Kidney (tissue), 14 donors: ENCODE measurements around the gene TIGIT. TPM values are rescaled to one million over a fixed set of nuclear protein-coding genes. Genes with fewer than 3 reads are reported as not detected.

ENCODE experiments used
- DNase-seq, 5 donors: peaks; one replicate each; pipeline ENCODE4 v3.0.0-alpha.2; 2013 to 2020
- FAIRE-seq: peaks from 2 replicates; lab custom pipeline; 2012; peaks lifted over from hg19 to GRCh38; lab: Jason Lieb, UNC
- H3K27ac ChIP-seq, 2 donors: one replicate each; pipeline ENCODE4 v1.7.0; 2013; ENCODE audit warnings: low read depth in 2 of 2, low read length in 2 of 2, inconsistent platforms in 1 of 2
- H3K27me3 ChIP-seq: one replicate; pipeline ENCODE4 v1.7.1; 2013; ENCODE audit warnings: low read length, inconsistent platforms; ENCODE audit not compliant: control insufficient read depth, insufficient read depth
- H3K36me3 ChIP-seq, 3 donors: one replicate each; pipeline versions ENCODE4 v1.7.0 to v1.7.1; 2013; ENCODE audit warnings: low read length in 3 of 3, control low read depth in 1 of 3, inconsistent platforms in 1 of 3; ENCODE audit not compliant: insufficient read depth in 3 of 3, control insufficient read depth in 2 of 3
- H3K4me1 ChIP-seq, 3 donors: one replicate each; pipeline versions ENCODE4 v1.7.0 to v1.7.1; 2013; ENCODE audit warnings: low read length in 3 of 3, inconsistent platforms in 1 of 3, low read depth in 1 of 3; ENCODE audit not compliant: control insufficient read depth in 2 of 3, insufficient read depth in 2 of 3
- H3K4me3 ChIP-seq, 3 donors: one replicate each; pipeline versions ENCODE4 v1.7.0 to v1.8.1; 2013; ENCODE audit warnings: low read length in 3 of 3, control low read depth in 1 of 3, inconsistent platforms in 1 of 3
- H3K9ac ChIP-seq, 3 donors: one replicate each; pipeline versions ENCODE4 v1.7.0 to v1.7.1; 2013; ENCODE audit warnings: low read length in 3 of 3, control low read depth in 1 of 3, inconsistent platforms in 1 of 3
- H3K9me3 ChIP-seq, 3 donors: one replicate each; pipeline versions ENCODE4 v1.7.0 to v1.7.1; 2013; ENCODE audit warnings: low read length in 3 of 3, control low read depth in 1 of 3, inconsistent platforms in 1 of 3; ENCODE audit not compliant: control insufficient read depth in 2 of 3, insufficient read depth in 1 of 3
- intact Hi-C: fragments of 100-400 bp; cut with DNase I; formaldehyde crosslinking; loops from one replicate; pipeline ENCODE4 v1.11.1; 2022
- polyA plus RNA-seq: library from polyadenylated mRNA; stranded (reverse); fragments of 350-450 nt; fragmentation: Illumina TruSeq; extraction: RNeasy Lipid Tissue Mini Kit (QIAGEN cat#74804); gene quantifications from one replicate; pipeline ENCODE4 v1.2.3, GENCODE V29; 2014; ENCODE audit warnings: low read depth, low replicate concordance; ENCODE audit not compliant: insufficient read depth
- total RNA-seq: library from RNA; stranded (reverse); fragmentation: NEBNext Ultra II Directional; extraction: Animal tissue kit (Norgen Biotek cat#: 25700); gene quantifications from one replicate; pipeline ENCODE4 v1.2.1, GENCODE V29; 2021
- TF ChIP-seq, protein P1 (sequence below): IDR thresholded peaks from 3 replicates; pipeline ENCODE4 v1.5.1; 2012; ENCODE audit warnings: mild to moderate bottlenecking, moderate library complexity, borderline replicate concordance; ENCODE audit not compliant: insufficient read depth; ENCODE audit errors: extremely low read depth
- donor health status: control.
- donor health status: control.
- donor health status: control.
- donor health status: control.
- donor health status: control.
- donor health status: DM: yes; HTN: yes; CAD: no.
- donor health status: Normal renal cell carcinoma (clear cell type).

TIGIT gene
- total and polyA plus RNA-seq, 2 donors from 2014 or later: 2.7 TPM; not detected in 1

DNA sequence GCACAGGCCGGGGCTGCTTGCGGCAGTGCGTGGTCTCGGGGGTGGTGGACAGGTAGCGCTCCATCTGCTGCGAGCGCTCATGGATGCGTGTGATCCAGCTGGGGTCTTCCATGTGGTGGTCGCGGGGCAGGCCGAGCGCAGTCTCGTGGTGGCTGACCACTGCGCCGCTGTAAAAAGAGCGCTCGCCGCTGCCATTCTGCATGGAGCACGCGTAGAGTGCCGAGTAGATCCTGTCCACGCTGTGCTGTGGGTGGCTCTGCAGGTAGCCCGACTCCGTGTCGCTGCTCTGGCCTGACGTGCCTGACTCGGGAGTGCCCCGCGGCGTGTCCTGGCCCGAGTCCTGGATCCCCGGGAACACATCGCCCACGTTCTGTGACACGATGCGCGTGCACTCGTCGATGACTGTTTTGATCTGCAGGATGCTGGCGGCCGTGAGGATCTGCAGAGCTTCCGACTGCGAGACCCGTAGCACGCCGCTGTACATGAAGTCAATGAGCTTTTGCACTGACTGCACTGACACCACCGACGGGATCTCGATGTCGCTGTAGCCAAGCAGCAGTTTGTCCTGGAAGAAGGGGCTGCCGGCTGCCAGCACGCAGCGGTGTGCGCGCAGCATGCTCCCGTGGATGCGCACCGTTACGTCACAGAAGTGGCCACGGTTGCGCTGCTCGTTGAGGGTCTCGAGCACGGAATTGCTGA is 57.4 kb downstream of the TIGIT start:
- intact Hi-C loops: no loop called here
- Histone ChIP-seq H3K27ac (no peak overlapping the region), H3K9me3 (no peaks in the 10 kb centered on the region), H3K27me3 (no peaks in the 10 kb centered on the region), H3K4me3 (no peak overlapping the region), H3K4me1 (peaks cover 0 to 2% (median 2%) of the 10 kb centered on the region in 3 donors), H3K36me3 (peaks cover 5 to 21% (median 18%) of the 10 kb centered on the region in 3 donors), H3K9ac (no peak overlapping the region)
- TF ChIP-seq, protein P1, sequence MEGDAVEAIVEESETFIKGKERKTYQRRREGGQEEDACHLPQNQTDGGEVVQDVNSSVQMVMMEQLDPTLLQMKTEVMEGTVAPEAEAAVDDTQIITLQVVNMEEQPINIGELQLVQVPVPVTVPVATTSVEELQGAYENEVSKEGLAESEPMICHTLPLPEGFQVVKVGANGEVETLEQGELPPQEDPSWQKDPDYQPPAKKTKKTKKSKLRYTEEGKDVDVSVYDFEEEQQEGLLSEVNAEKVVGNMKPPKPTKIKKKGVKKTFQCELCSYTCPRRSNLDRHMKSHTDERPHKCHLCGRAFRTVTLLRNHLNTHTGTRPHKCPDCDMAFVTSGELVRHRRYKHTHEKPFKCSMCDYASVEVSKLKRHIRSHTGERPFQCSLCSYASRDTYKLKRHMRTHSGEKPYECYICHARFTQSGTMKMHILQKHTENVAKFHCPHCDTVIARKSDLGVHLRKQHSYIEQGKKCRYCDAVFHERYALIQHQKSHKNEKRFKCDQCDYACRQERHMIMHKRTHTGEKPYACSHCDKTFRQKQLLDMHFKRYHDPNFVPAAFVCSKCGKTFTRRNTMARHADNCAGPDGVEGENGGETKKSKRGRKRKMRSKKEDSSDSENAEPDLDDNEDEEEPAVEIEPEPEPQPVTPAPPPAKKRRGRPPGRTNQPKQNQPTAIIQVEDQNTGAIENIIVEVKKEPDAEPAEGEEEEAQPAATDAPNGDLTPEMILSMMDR: no peak
- FAIRE-seq (no peak), DNase-seq (peak in 1 of 5 donors; percentile 69)

DNA sequence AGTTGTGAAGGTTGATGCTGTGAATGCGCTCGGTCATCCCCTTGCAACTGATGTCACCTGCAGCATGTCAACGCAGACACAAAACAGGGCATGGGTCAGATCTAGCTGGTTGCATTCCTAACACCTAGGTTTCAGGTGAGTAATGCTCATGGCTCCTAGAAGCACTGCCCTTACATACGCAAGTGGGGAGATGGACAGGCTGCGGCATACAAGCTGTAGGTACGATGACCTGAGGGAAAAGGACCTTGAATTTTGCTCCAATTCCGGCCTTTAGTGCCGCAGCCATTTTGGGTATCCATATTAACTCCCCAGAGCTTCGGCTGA is 58.0 kb downstream of the TIGIT start:
- Histone ChIP-seq H3K27me3 (no peaks in the 10 kb centered on the region), H3K9me3 (no peaks in the 10 kb centered on the region), H3K4me1 (peaks cover 0 to 2% (median 2%) of the 10 kb centered on the region in 3 donors), H3K4me3 (no peak overlapping the region), H3K9ac (no peak overlapping the region), H3K36me3 (peaks cover 5 to 21% (median 18%) of the 10 kb centered on the region in 3 donors), H3K27ac (no peak overlapping the region)
- intact Hi-C loops: no loop called here
- FAIRE-seq: no peak
- TF ChIP-seq, protein P1: no peak
- DNase-seq: no peak

DNA sequence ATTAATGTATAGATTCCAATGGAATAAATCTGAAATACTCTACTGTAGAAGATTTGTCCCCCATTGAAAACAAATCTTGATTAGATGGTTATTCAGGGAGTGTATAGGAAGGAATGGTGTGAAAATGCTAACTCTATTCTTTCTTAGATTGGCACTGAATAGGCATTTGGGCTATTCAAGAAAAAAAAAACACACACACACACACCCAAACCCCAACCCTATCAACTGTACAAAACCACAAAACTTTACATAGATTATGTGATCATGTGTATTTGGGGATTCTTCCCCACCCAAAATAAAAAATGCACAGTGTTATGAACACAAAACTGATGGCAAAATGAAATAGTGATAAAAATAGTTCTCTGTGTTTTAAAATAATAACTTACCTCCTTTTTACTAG is 61.8 kb downstream of the TIGIT start:
- no peak for DNase-seq
- no peak for FAIRE-seq
- peaks cover 0 to 10% (median 4%) of the 10 kb centered on the region in 3 donors for H3K36me3 ChIP-seq
- no peaks in the 10 kb centered on the region for H3K27me3 ChIP-seq
- H3K9me3 ChIP-seq: no peaks in the 10 kb centered on the region
- TF ChIP-seq, protein P1: no peak
- peaks cover 0 to 2% (median 0%) of the 10 kb centered on the region in 3 donors for H3K4me1 ChIP-seq
- no peak overlapping the region for H3K4me3 ChIP-seq
- no peak overlapping the region for H3K9ac ChIP-seq
- H3K27ac ChIP-seq: no peak overlapping the region
- intact Hi-C loops: no loop called here

DNA sequence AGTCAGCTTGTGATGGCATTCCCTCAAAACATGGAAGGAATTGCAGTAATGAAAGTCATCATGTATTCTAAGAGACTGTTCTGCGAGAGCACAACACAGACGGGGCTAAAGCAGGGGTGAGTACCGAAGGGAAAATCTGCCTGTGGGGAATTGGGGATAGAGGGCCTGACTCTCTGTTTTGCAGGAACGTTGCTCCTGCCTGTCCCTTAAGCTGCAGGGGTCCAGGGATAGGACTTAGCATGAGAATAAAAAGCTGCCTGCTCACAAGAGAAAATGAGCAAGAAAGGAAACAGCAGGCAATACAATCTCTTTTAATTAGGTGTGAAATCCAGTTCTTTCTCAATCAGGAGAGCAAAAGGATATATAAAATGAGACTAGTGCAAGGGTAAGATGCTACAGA is 62.2 kb downstream of the TIGIT start:
- FAIRE-seq: no peak
- no peak for DNase-seq
- intact Hi-C loops: no loop called here
- H3K9ac ChIP-seq: no peak overlapping the region
- TF ChIP-seq, protein P1: no peak
- peaks cover 0 to 2% (median 0%) of the 10 kb centered on the region in 3 donors for H3K4me1 ChIP-seq
- H3K4me3 ChIP-seq: no peak overlapping the region
- peaks cover 0 to 7% (median 0%) of the 10 kb centered on the region in 3 donors for H3K36me3 ChIP-seq
- H3K9me3 ChIP-seq: no peaks in the 10 kb centered on the region
- no peaks in the 10 kb centered on the region for H3K27me3 ChIP-seq
- H3K27ac ChIP-seq: no peak overlapping the region
